OCI-LY7 (cell line): ENCODE results near the gene RPH3AL.

ENCODE experiments used
- EZH2phosphoT487 ChIP-seq: fragments of 200-600 bp; sonication (generic); IDR thresholded peaks from 2 replicates; pipeline ENCODE4 v1.6.1; 2018; ENCODE audit warnings: low read depth, borderline replicate concordance, mild to moderate bottlenecking, mixed run types, antibody characterized with exemption, low read length, moderate library complexity, mixed read lengths
- TF ChIP-seq, protein P1 (sequence below): fragments of 200-600 bp; sonication (generic); conservative IDR thresholded peaks from 2 replicates; pipeline ENCODE4 v1.5.1; 2014; ENCODE audit warnings: mild to moderate bottlenecking, antibody characterized with exemption, low read length, moderate library complexity, mixed read lengths

DNA sequence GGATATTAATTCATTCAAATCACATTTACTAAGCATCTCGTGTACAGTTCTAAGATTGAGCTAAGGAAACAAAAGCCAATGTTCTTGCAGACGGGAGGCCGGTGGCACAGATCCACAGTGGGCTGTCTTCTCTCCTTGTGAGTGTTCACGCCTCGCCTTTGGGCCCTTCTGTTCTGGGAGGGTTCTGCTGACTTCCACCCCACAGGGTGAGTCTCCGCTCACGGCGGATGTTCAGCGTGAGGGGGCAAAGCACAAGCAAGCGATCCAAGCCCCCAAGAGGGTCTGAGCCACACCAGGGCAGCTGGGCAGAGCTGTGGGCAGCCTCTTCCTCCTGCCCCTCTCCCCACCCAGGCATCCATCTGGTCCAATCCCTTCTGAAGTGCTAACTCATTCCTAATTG is 86.9 kb downstream of the RPH3AL start:
- TF ChIP-seq, protein P1, sequence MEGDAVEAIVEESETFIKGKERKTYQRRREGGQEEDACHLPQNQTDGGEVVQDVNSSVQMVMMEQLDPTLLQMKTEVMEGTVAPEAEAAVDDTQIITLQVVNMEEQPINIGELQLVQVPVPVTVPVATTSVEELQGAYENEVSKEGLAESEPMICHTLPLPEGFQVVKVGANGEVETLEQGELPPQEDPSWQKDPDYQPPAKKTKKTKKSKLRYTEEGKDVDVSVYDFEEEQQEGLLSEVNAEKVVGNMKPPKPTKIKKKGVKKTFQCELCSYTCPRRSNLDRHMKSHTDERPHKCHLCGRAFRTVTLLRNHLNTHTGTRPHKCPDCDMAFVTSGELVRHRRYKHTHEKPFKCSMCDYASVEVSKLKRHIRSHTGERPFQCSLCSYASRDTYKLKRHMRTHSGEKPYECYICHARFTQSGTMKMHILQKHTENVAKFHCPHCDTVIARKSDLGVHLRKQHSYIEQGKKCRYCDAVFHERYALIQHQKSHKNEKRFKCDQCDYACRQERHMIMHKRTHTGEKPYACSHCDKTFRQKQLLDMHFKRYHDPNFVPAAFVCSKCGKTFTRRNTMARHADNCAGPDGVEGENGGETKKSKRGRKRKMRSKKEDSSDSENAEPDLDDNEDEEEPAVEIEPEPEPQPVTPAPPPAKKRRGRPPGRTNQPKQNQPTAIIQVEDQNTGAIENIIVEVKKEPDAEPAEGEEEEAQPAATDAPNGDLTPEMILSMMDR = no peak
- no peak for TF ChIP-seq EZH2phosphoT487
